ENCODE measurements around the gene RARB.

The RARB gene

DNA sequence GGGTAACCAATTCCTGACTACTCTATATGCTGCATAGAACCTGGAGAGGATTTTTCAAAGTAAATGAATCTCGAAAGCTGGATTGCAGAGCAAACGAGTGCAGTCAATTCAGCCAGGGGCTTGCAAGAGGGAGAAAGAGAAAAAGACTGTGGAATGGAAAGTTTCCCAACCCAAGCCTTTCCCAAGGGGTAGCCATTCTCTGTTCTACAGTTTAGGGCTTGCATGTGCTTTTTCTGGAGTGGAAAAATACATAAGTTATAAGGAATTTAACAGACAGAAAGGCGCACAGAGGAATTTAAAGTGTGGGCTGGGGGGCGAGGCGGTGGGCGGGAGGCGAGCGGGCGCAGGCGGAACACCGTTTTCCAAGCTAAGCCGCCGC, 511 bp upstream of the RARB start:
- 0 out of 2 replicates have a peak, but pooled peaks cover 2% of the 10 kb centered on the region for H3K27me3 ChIP-seq (replicated peaks; ENCODE audit: control insufficient read depth, insufficient read depth, low read length)
- DNase-seq (ENCODE audit: extremely low read depth, insufficient read length) = no peak
- H3K4me3 ChIP-seq (replicated peaks; ENCODE audit: low read depth, low read length) = no peak overlapping the region
- TF ChIP-seq, protein P1, sequence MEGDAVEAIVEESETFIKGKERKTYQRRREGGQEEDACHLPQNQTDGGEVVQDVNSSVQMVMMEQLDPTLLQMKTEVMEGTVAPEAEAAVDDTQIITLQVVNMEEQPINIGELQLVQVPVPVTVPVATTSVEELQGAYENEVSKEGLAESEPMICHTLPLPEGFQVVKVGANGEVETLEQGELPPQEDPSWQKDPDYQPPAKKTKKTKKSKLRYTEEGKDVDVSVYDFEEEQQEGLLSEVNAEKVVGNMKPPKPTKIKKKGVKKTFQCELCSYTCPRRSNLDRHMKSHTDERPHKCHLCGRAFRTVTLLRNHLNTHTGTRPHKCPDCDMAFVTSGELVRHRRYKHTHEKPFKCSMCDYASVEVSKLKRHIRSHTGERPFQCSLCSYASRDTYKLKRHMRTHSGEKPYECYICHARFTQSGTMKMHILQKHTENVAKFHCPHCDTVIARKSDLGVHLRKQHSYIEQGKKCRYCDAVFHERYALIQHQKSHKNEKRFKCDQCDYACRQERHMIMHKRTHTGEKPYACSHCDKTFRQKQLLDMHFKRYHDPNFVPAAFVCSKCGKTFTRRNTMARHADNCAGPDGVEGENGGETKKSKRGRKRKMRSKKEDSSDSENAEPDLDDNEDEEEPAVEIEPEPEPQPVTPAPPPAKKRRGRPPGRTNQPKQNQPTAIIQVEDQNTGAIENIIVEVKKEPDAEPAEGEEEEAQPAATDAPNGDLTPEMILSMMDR (IDR thresholded peaks at IDR 0.05; ENCODE audit: insufficient read depth, low read length, poor library complexity, severe bottlenecking) = no peak
- H3K36me3 ChIP-seq (ENCODE audit: control insufficient read depth, insufficient read depth, low read length) = no peaks in the 10 kb centered on the region

DNA sequence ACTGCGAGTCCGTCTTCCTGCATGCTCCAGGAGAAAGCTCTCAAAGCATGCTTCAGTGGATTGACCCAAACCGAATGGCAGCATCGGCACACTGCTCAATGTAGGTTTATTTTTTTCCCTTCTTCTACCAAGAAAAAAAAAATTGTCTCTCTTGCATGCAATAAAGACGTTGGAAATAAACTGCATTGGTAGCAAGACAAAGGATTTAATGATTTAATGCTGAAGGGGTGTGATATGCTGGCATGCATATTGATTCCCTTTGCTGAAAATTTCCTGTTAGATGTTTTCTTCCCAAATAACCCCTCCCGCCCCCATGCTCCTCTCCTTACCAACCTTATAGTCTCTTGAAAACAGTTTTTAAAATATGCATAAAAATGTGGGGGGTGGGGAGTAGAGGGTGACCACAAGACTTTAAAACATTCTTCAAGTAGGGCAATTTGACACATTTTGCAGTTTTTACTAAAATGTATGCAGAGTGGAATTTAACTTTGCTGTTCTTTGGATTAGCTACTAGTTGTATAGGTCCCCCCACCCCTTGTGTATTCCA, 799 bp downstream of the RARB start:
- no peaks in the 10 kb centered on the region for H3K36me3 ChIP-seq (ENCODE audit: control insufficient read depth, insufficient read depth, low read length)
- 0 out of 2 replicates have a peak, but pooled peaks cover 2% of the 10 kb centered on the region for H3K27me3 ChIP-seq (replicated peaks; ENCODE audit: control insufficient read depth, insufficient read depth, low read length)
- TF ChIP-seq, protein P1 (IDR thresholded peaks at IDR 0.05; ENCODE audit: insufficient read depth, low read length, poor library complexity, severe bottlenecking) = no peak
- DNase-seq (ENCODE audit: extremely low read depth, insufficient read length) = no peak
- no peak overlapping the region for H3K4me3 ChIP-seq (replicated peaks; ENCODE audit: low read depth, low read length)

DNA sequence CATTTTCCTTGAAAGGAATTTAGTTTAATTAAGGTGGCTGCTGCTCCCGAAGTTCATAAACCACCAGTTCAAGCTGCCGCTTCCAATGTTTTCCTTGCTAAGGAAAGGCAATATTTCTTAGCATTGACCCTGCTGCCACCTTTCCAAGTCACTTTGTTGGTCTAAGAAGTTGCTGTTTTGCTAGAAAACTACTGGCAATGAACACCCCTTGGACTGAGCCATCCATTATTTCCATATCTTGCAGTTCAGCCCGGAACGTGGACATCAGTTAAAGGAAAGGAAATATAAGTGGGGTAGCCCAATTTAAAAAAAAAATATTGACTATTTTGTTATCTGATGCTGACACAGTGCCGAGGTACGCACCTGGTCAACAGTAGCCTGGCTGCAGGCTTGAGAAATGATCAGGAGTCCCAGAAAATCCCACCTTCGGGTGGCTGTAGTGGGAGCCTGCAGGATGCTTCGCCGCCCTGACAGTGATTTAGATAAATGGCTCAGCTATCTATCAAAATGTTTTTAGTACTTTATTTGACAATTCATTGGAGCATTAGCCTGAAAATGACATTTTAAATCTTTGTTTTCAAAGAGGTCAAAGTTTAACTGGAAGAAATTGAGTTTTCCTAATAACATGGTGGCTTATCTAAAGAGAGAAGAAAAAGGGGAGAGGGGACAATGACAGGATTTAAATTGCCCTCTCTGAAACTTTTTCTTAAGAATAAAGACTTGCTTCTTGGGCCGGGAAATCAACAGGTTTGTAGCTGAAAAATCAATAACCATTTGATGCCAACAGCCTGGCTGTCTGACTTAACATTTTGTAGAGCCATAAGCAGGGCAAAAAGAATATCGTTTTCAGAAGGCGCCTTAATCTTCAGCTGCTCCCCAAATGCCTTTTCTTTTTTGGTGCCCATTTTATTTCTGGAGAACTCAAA, 1.6 kb downstream of the RARB start:
- no peak for DNase-seq (ENCODE audit: extremely low read depth, insufficient read length)
- Histone ChIP-seq H3K36me3 (ENCODE audit: control insufficient read depth, insufficient read depth, low read length) (no peaks in the 10 kb centered on the region), H3K4me3 (replicated peaks; ENCODE audit: low read depth, low read length) (no peak overlapping the region), H3K27me3 (replicated peaks; ENCODE audit: control insufficient read depth, insufficient read depth, low read length) (0 out of 2 replicates have a peak, but pooled peaks cover 2% of the 10 kb centered on the region)
- TF ChIP-seq, protein P1 (IDR thresholded peaks at IDR 0.05; ENCODE audit: insufficient read depth, low read length, poor library complexity, severe bottlenecking) = no peak

DNA sequence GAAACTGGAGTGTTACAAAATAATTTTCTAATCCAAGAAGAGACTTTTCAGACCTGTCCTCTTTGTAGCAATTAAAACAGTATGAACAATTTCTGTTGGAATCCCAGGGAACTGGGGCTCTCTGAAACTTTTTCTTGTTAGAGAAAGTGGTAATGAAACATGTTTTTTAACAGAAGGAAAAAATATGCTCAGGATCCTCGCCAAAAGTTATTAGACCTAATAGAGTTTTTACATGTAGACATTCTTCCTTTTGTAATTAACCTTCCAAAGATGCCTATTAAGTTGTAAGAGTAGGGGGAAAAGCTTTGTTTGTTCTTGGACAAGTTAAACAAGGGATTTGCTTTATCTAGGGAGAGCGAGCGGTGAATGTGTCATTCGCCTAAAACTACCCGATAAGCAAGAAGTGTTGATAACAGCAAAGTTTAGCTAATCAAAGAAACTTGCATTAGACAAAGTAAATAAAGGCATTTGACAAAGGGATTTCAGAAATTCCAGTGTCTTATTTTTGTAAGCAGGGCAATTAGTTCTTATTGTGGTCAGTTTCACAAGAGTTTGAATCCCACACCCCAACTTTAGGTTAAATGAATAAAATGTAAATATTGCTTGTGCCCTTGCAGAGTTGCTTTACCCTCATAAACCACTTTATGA, 2.3 kb downstream of the RARB start:
- TF ChIP-seq, protein P1 (IDR thresholded peaks at IDR 0.05; ENCODE audit: insufficient read depth, low read length, poor library complexity, severe bottlenecking) = no peak
- Histone ChIP-seq H3K27me3 (replicated peaks; ENCODE audit: control insufficient read depth, insufficient read depth, low read length) (0 out of 2 replicates have a peak, but pooled peaks cover 2% of the 10 kb centered on the region), H3K36me3 (ENCODE audit: control insufficient read depth, insufficient read depth, low read length) (no peaks in the 10 kb centered on the region), H3K4me3 (replicated peaks; ENCODE audit: low read depth, low read length) (no peak overlapping the region)
- DNase-seq (ENCODE audit: extremely low read depth, insufficient read length) = no peak

DNA sequence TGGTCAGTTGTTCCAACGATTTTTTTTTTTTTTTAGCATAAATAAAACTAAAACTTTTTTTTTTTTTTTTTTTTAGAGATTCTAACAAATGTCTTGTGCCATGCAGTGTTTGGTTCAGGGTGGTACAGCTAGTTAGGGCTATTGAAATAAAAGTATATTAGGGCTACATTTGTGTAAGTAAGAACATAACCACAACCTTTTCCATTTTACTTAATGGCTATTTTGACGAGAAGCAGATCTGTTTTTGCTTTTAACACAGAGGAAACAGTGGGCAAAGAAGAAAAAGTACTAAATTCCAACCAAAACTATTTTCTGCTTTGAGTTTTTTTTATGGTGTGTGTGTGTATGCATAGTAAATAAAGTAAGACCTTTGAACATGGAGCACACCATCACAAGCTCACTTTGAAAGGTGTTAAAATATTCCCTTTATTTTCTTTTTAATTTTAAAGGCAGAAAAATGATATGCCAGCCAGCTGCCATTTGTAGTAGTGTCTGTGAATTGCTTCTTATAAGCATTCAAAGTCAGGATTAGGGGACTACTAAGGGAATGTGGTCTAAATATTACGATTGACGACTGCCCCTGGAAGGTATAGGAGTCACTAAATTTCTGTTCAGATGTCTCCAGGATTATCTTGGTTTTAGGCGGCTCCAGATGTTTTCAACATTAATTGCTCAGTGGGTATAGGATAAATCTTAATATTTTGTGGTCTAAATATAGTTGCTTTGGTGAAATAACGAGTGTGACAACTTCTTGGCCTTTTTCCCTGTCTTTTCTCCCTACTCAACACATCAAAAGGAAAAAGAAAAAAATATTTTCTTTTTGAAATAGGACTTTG, 3.1 kb downstream of the RARB start:
- DNase-seq (ENCODE audit: extremely low read depth, insufficient read length) = no peak
- TF ChIP-seq, protein P1 (IDR thresholded peaks at IDR 0.05; ENCODE audit: insufficient read depth, low read length, poor library complexity, severe bottlenecking) = no peak
- Histone ChIP-seq H3K27me3 (replicated peaks; ENCODE audit: control insufficient read depth, insufficient read depth, low read length) (0 out of 2 replicates have a peak, but pooled peaks cover 2% of the 10 kb centered on the region), H3K4me3 (replicated peaks; ENCODE audit: low read depth, low read length) (no peak overlapping the region), H3K36me3 (ENCODE audit: control insufficient read depth, insufficient read depth, low read length) (no peaks in the 10 kb centered on the region)

Data from GM06990 (cell line).